HEK293 (cell line): Measurements from ENCODE around the gene NXPH4.

Experiments
- CTCF ChIP-seq: fragments of 450-650 bp; formaldehyde crosslinking; IDR thresholded peaks from 2 replicates; pipeline ENCODE4 v1.5.1; 2016; ENCODE audit warnings: missing biosample characterization, missing genetic modification characterization
- PBX3 ChIP-seq: sonication (generic); formaldehyde crosslinking; IDR thresholded peaks from 2 replicates; pipeline ENCODE4 v1.8.1; 2022; ENCODE audit warnings: mild to moderate bottlenecking, moderate library complexity, missing genetic modification reagents
- RBAK ChIP-seq: fragments of 450-650 bp; formaldehyde crosslinking; IDR thresholded peaks from 2 replicates; pipeline ENCODE4 v1.5.1; 2016; ENCODE audit warnings: missing biosample characterization, missing genetic modification characterization
- SETDB1 ChIP-seq: IDR thresholded peaks from one replicate; pipeline ENCODE4 v1.6.1; 2017; ENCODE audit warnings: mild to moderate bottlenecking, low read length, moderate library complexity, mixed read lengths; ENCODE audit not compliant: insufficient read length
- ZBTB7A ChIP-seq: fragments of 450-650 bp; formaldehyde crosslinking; IDR thresholded peaks from 2 replicates; pipeline ENCODE4 v1.5.1; 2016; ENCODE audit warnings: low read depth, missing biosample characterization, missing genetic modification characterization
- ZNF114 ChIP-seq: fragments of 450-650 bp; formaldehyde crosslinking; IDR thresholded peaks from 2 replicates; pipeline ENCODE4 v1.5.0; 2017; ENCODE audit warnings: missing biosample characterization, missing genetic modification characterization
- ZNF121 ChIP-seq: fragments of 450-650 bp; formaldehyde crosslinking; IDR thresholded peaks from 2 replicates; pipeline ENCODE4 v1.5.1; 2016; ENCODE audit warnings: missing biosample characterization, missing genetic modification characterization
- ZNF280D ChIP-seq: fragments of 450-650 bp; formaldehyde crosslinking; IDR thresholded peaks from 2 replicates; pipeline ENCODE4 v1.5.1; 2016; ENCODE audit warnings: missing biosample characterization, missing genetic modification characterization
- ZNF366 ChIP-seq: fragments of 450-650 bp; formaldehyde crosslinking; conservative IDR thresholded peaks from 2 replicates; pipeline ENCODE4 v1.5.1; 2016; ENCODE audit warnings: missing biosample characterization, missing genetic modification characterization
- ZNF37A ChIP-seq: fragments of 450-650 bp; IDR thresholded peaks from 2 replicates; pipeline ENCODE4 v1.5.1; 2018; ENCODE audit warnings: missing biosample characterization, missing genetic modification characterization
- ZNF571 ChIP-seq: fragments of 450-650 bp; formaldehyde crosslinking; IDR thresholded peaks from 2 replicates; pipeline ENCODE4 v1.5.0; 2017; ENCODE audit warnings: missing biosample characterization, missing genetic modification characterization
- TF ChIP-seq, protein P1 (sequence below): fragments of 450-650 bp; formaldehyde crosslinking; optimal IDR thresholded peaks from 2 replicates; pipeline ENCODE3; 2016; ENCODE audit warnings: missing biosample characterization, mild to moderate bottlenecking, missing genetic modification characterization
- TF ChIP-seq, protein P2 (sequence below): fragments of 450-650 bp; formaldehyde crosslinking; IDR thresholded peaks from 2 replicates; pipeline ENCODE4 v1.5.1; 2016; ENCODE audit warnings: missing biosample characterization, missing genetic modification characterization, borderline replicate concordance

- no peak for TF ChIP-seq ZNF571 (tag by site-specific recombination)
- no peak for TF ChIP-seq PBX3 (CRISPR knock-in tag)
- TF ChIP-seq, protein P1, sequence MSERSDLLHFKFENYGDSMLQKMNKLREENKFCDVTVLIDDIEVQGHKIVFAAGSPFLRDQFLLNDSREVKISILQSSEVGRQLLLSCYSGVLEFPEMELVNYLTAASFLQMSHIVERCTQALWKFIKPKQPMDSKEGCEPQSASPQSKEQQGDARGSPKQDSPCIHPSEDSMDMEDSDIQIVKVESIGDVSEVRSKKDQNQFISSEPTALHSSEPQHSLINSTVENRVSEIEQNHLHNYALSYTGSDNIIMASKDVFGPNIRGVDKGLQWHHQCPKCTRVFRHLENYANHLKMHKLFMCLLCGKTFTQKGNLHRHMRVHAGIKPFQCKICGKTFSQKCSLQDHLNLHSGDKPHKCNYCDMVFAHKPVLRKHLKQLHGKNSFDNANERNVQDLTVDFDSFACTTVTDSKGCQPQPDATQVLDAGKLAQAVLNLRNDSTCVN = no peak
- no peak for TF ChIP-seq SETDB1
- TF ChIP-seq CTCF = no peak
- TF ChIP-seq, protein P2, sequence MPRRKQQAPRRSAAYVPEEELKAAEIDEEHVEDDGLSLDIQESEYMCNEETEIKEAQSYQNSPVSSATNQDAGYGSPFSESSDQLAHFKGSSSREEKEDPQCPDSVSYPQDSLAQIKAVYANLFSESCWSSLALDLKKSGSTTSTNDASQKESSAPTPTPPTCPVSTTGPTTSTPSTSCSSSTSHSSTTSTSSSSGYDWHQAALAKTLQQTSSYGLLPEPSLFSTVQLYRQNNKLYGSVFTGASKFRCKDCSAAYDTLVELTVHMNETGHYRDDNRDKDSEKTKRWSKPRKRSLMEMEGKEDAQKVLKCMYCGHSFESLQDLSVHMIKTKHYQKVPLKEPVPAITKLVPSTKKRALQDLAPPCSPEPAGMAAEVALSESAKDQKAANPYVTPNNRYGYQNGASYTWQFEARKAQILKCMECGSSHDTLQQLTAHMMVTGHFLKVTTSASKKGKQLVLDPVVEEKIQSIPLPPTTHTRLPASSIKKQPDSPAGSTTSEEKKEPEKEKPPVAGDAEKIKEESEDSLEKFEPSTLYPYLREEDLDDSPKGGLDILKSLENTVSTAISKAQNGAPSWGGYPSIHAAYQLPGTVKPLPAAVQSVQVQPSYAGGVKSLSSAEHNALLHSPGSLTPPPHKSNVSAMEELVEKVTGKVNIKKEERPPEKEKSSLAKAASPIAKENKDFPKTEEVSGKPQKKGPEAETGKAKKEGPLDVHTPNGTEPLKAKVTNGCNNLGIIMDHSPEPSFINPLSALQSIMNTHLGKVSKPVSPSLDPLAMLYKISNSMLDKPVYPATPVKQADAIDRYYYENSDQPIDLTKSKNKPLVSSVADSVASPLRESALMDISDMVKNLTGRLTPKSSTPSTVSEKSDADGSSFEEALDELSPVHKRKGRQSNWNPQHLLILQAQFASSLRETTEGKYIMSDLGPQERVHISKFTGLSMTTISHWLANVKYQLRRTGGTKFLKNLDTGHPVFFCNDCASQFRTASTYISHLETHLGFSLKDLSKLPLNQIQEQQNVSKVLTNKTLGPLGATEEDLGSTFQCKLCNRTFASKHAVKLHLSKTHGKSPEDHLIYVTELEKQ = no peak
- TF ChIP-seq RBAK (tag by site-specific recombination) = no peak
- no peak for TF ChIP-seq ZNF114 (tag by site-specific recombination)
- TF ChIP-seq ZNF366 (tag by site-specific recombination) = no peak
- TF ChIP-seq ZNF280D = no peak
- no peak for TF ChIP-seq ZNF121
- no peak for TF ChIP-seq ZBTB7A (tag by site-specific recombination)
- TF ChIP-seq ZNF37A = no peak
Measured at GRCh38 chr12:57204454-57204853, 12.1 kb upstream of the NXPH4 start.
